GM18867 (cell line): ENCODE results near the gene FRY.

Experiments
- ATAC-seq: cut with Tn5 transposase; IDR thresholded peaks from one replicate; pipeline ENCODE4 v1.9.1; 2021; ENCODE audit warnings: mild to moderate bottlenecking, moderate library complexity; ENCODE audit not compliant: unreplicated experiment

FRY gene

GRCh38 chr13:32340914-32341313 lies 309.3 kb downstream of the FRY start:
- no peak for ATAC-seq

GRCh38 chr13:32347651-32348050 lies 316.1 kb downstream of the FRY start:
- ATAC-seq: no peak
